ENCODE data around the gene MSI2. TPM values are rescaled to one million over a fixed set of nuclear protein-coding genes. Genes with fewer than 3 reads are reported as not detected.

The MSI2 gene
- total RNA-seq, 4 donors from 2014 or later = 27.3 to 50.4 (median 36.8) TPM

DNA sequence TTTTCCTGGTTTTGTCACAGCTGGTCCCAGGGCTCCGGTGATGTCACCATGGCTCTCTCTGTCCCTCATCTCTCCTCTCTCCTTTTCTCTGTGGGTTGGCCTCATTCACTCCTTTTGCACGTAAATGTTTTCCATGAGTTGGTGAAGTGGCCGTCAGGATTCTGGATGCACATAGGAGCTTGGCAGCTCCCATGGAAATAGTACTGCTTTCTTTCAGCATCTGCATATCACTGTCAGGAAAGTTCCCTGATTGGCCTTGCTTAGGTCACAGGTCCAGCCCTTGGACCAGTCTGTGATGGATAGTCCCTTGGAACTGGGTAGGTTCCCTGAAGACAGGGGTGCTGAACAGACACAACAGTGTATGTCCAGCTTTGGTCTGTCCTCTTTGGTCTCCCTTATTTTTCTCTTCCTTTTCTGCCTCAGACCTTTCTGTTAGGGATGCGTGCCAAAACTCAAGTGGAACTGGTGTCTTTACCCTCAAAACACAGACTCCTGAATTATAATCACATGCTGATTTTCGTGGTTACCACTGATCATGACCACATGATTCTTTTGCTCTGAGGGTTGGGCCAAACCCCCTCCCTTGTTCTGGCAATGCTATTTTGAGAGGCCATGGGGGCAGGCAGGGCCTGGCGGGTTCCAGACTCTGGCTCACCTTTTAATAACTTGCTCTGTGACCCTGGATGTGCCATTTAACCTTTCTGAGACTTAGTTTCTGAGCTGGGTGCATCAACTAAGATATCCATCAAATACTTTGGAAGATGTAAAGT, 99.0 kb downstream of the MSI2 start:
- Histone ChIP-seq H3K9me3 (no peaks in the 10 kb centered on the region), H3K4me1 (peaks cover 0 to 27% (median 0%) of the 10 kb centered on the region in 3 donors), H3K4me3 (no peak overlapping the region), H3K27ac (no peak overlapping the region), H3K36me3 (no peaks in the 10 kb centered on the region), H3K27me3 (no peaks in the 10 kb centered on the region)
- TF ChIP-seq POLR2AphosphoS5 (IDR thresholded peaks at IDR 0.05) = no peak
- TF ChIP-seq, protein P1, sequence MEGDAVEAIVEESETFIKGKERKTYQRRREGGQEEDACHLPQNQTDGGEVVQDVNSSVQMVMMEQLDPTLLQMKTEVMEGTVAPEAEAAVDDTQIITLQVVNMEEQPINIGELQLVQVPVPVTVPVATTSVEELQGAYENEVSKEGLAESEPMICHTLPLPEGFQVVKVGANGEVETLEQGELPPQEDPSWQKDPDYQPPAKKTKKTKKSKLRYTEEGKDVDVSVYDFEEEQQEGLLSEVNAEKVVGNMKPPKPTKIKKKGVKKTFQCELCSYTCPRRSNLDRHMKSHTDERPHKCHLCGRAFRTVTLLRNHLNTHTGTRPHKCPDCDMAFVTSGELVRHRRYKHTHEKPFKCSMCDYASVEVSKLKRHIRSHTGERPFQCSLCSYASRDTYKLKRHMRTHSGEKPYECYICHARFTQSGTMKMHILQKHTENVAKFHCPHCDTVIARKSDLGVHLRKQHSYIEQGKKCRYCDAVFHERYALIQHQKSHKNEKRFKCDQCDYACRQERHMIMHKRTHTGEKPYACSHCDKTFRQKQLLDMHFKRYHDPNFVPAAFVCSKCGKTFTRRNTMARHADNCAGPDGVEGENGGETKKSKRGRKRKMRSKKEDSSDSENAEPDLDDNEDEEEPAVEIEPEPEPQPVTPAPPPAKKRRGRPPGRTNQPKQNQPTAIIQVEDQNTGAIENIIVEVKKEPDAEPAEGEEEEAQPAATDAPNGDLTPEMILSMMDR (IDR thresholded peaks at IDR 0.05) = no peak
- ATAC-seq = no peak
- WGBS, 2 donors (ENCODE audit: low coverage in 1 of 2) = 51 to 63% methylated on average over 4 to 6 of the region's 6 CpGs

DNA sequence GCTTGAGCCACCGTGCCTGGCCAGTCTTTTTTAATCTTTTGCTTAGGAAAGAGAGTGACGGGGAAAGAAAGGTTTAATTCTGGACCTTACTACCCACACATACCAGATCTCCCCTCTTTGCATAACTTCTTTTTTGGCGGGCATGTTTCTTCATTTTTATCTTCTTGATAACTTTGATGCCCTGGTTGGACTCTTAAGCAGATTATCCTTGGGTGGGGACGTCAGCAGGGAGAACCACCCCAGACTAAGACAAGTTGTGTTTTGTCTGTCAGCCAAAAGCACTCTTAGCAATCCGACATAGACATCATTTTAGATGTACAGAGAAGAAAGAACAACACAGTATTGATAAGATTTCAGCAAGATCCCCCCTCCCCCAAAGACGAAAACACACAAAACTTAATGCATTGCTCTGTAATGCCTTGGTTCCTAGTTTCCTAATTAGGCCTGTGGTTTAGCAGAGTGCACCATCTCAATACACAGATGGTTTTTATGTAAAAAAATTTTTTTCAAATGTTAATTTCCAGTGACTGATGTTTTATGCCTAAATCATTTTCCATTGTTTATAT, 99.9 kb downstream of the MSI2 start:
- Histone ChIP-seq H3K4me1 (peaks cover 0 to 25% (median 0%) of the 10 kb centered on the region in 3 donors), H3K4me3 (no peak overlapping the region), H3K27ac (no peak overlapping the region), H3K36me3 (no peaks in the 10 kb centered on the region), H3K9me3 (no peaks in the 10 kb centered on the region), H3K27me3 (no peaks in the 10 kb centered on the region)
- WGBS, 2 donors (ENCODE audit: low coverage in 1 of 2) = 66 to 90% methylated on average over 3 to 6 of the region's 6 CpGs
- no peak for ATAC-seq
- TF ChIP-seq, protein P1 (IDR thresholded peaks at IDR 0.05) = no peak
- no peak for TF ChIP-seq POLR2AphosphoS5 (IDR thresholded peaks at IDR 0.05)
- no peak for TF ChIP-seq EP300 (IDR thresholded peaks at IDR 0.05)

DNA sequence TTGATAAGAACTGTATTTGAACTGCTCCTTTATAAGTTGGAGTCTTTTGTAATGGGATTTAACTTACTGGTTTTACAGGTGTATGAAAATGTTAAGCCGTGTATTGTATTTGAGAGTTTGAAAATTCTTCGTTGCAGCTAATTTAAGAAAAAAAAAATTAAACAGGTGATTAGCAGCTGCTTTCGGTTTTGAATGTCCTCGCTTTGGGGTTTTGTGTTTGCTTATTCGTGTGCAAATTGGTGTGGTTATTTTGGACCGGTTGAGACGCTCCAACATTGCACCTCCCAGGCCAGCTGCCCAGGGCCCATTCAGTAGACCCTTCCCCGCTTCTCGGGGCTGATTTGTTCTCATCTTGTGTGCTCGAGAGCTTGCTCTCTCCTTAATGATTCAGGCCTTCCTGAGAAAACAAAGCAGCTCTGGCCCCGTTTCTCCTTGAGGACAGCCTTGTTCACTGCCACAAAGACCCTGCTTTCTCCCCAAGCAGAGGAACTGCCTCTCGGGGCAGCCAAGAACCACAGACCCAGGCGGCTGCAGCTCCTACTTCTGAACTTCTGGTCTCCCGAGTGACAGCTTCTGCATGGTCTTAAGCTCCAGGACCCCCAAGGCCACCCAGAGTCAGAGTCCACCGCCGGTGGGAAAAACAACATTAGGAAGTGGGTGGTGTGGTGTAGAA, 100.5 kb downstream of the MSI2 start:
- no peak overlapping the region for H3K27ac ChIP-seq
- TF ChIP-seq, protein P1 (IDR thresholded peaks at IDR 0.05) = no peak
- H3K4me1 ChIP-seq = peaks cover 0 to 25% (median 0%) of the 10 kb centered on the region in 3 donors
- no peak for ATAC-seq
- 80 to 87% methylated on average over 8 to 14 of the region's 16 CpGs for WGBS, 2 donors (ENCODE audit: low coverage in 1 of 2)
- H3K4me3 ChIP-seq = no peak overlapping the region
- no peaks in the 10 kb centered on the region for H3K36me3 ChIP-seq
- no peaks in the 10 kb centered on the region for H3K27me3 ChIP-seq
- H3K9me3 ChIP-seq = no peaks in the 10 kb centered on the region

DNA sequence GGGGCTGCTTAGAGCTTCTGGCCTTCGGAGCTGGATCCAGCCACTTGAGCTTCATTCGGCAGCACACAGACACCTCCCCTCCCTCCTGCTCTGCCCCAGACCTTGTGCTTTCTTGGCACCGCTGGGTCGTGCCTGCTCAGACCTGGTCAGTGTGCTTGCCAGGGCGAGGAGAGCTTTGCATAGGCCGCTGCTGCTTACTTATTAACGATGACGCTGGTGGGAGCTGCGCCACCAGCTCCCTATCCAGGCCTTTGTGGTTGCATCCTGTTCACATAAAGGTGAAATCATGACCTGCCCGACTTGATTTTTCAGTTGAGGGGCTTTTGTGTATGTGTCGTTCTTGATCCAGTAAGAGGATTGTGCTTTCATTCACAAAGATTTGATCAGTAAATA, 101.1 kb downstream of the MSI2 start:
- Histone ChIP-seq H3K27ac (no peak overlapping the region), H3K4me1 (peaks cover 0 to 25% (median 0%) of the 10 kb centered on the region in 3 donors), H3K9me3 (no peaks in the 10 kb centered on the region), H3K4me3 (no peak overlapping the region), H3K36me3 (no peaks in the 10 kb centered on the region), H3K27me3 (no peaks in the 10 kb centered on the region)
- no peak for ATAC-seq
- WGBS, 2 donors (ENCODE audit: low coverage in 1 of 2) = 89 to 96% methylated on average over 5 to 6 of the region's 11 CpGs
- TF ChIP-seq, protein P1 (IDR thresholded peaks at IDR 0.05) = no peak
- TF ChIP-seq POLR2A (IDR thresholded peaks at IDR 0.05) (no peak), POLR2AphosphoS5 (IDR thresholded peaks at IDR 0.05) (no peak)

Measured in gastroesophageal sphincter (tissue), 4 donors.